ENCODE results near the gene ADAMTSL4.
"Not testable (repeated sequence)": the region's sequence is repeated elsewhere in the genome, so short reads cannot be mapped to it uniquely, and the experiment has no call there.

ADAMTSL4 gene

GRCh38 chr1:150596095-150596892, 47.1 kb downstream of the ADAMTSL4 start:
- no peak for DNase-seq

DNA sequence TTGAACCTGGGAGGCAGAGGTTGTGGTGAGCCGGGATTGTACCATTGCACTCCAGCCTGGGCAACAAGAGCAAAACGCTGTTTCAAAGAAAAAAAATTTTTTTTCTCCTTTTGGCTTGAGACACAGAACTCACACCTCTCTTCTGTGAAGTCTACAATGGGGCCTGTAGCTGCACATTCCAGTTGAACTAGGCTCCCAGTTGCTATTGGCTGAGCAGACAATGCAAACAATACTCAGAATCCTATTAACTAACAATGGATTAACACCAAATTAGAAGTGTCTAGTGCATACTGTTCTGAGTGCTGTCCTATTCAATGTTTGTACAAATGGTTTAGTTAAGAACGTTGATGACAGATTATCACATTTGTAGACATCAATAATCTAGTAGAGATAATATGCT, 47.8 kb downstream of the ADAMTSL4 start:
- no peak for DNase-seq

GRCh38 chr1:150598346-150598745, 49.1 kb downstream of the ADAMTSL4 start:
- DNase-seq = not testable (repeated sequence)

- no peak for DNase-seq
These were observed 52.3 kb downstream of the ADAMTSL4 start for GRCh38 chr1:150601540-150601939.

DNA sequence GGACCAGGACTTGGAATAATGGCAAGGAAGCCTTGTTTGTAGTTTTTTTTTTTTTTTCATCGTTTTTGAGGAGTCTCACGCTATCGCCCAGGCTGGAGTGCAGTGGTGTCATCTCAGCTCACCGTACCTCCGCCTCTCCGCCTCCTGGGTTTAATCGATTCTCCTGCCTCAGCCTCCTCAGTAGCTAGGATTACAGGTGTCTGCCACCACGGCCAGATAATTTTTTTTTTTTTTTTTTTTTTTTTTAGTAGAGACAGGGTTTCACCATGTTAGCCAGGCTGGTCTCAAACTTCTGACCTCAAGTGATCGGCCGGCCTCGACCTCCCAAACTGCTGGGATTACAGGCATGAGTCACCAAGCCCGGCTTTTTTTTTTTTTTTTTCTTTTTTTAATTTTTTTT, 53.2 kb downstream of the ADAMTSL4 start:
- not testable (repeated sequence) for DNase-seq

DNA sequence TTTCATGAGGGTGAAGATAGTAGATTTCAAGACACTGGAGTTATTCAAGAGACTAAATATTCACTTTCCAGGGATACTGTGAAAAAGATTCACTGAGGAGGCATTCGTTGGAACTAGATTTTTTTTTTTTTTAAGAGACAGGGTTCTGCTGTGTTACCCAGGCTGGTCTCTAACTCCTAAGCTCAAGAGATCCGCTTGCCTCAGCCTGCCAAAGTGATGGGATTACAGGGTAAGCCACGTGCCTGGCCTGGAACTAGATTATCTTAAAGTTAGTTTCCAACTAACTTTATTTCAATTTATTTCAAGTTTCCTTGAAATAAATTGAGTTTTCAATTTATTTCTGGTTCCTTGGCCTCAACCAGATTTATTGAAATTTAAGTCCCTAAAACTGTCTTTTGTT, 54.5 kb downstream of the ADAMTSL4 start:
- DNase-seq = no peak

GRCh38 chr1:150604226-150604588, 55.0 kb downstream of the ADAMTSL4 start:
- DNase-seq = no peak

DNA sequence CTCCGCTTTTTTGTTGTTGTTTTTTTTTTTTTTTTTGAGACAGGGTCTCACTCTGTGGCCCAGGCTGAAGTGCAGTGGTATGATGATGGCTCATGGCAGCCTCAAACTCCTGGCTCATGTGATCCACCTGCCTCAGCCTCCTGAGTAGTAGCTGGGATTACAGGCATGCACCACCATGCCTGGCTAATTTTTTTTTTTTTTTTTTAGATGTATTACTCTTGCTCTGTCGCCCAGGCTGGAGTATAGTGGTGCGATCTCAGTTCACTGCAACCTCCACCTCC, 56.2 kb downstream of the ADAMTSL4 start:
- not testable (repeated sequence) for DNase-seq

DNA sequence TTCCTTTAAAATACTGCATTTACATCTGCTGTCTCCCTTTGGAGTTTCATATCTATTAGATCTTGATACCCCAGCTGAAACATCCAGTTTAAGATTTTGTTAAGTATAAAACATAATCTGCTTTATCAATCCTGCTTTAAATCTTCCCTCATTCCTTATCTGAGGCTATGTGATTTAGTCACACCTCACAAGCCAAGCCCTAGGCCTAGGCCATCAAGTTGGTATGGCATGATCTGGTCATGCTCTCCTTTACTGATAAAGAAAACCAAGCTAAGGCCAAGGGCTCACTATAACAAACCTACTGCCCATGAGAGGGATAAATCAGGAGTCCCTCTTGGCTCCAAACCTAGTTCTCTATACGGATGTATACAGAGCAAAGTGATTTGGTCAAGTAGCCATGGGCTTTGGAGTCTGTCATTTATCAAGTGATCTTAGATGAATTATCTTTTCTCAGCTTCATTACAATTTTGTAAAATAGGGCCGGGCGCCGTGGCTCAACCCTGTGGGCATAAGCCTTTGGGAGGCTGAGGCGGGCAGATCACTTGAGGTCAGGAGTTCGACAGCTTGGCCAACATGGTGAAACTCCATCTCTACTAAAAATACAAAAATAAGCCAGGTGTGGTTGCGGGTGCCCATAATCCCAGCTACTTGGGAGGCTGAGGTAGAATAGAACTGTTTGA, 57.4 kb downstream of the ADAMTSL4 start:
- no peak for DNase-seq

GRCh38 chr1:150609732-150610131, 60.5 kb downstream of the ADAMTSL4 start:
- DNase-seq = no peak
